Stimulated activated CD4-positive, alpha-beta T cell treated with anti-CD3 and anti-CD28 coated beads, Interleukin-1b, Interleukin-23, amount 100 ng/mL, for 24 hours (primary cell): Measurements from ENCODE around the gene B3GALNT2.
"Not testable (repeated sequence)": the region's sequence is repeated elsewhere in the genome, so short reads cannot be mapped to it uniquely, and the experiment has no call there.

Experiments
- DNase-seq, 4 experiments: peaks; one replicate each; pipeline ENCODE4 v3.0.0-alpha.2; 2020; ENCODE audit warnings: low read depth in 4 of 4, low spot score in 1 of 4

The B3GALNT2 gene

GRCh38 chr1:235504122-235504493 lies at the start of gene B3GALNT2:
Gene B3GALNT2 (minus strand): TSS chr1:235504452. CDS start chr1:235504252, 200 bp downstream.
- no peak for DNase-seq

DNA sequence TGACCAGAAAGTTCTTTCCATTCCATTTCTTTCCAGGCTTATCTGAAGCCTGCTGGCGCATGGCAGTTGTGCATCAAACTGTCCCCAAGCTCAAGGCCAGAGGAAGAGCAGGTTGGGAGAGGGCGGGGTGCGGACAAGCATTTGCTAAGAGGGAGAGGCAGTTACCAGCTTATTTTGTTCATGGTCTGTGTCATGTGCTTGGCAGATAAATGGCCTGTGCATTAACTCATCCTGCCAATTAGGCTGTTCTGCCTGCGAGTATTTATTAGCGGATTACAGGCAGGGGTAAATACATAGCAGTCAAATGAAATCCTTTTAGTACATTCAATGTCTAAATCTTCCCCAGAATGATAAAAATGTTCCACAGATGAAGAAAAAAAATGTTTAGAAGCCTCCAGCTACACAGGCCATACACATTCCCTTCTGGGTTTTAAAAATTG lies 48.9 kb upstream of the B3GALNT2 start:
- no peak for DNase-seq

- DNase-seq, result no peak
Measured at GRCh38 chr1:235552146-235552716, 48.0 kb upstream of the B3GALNT2 start.

- DNase-seq, result no peak
Measured at GRCh38 chr1:235549351-235550139, 45.3 kb upstream of the B3GALNT2 start.

DNA sequence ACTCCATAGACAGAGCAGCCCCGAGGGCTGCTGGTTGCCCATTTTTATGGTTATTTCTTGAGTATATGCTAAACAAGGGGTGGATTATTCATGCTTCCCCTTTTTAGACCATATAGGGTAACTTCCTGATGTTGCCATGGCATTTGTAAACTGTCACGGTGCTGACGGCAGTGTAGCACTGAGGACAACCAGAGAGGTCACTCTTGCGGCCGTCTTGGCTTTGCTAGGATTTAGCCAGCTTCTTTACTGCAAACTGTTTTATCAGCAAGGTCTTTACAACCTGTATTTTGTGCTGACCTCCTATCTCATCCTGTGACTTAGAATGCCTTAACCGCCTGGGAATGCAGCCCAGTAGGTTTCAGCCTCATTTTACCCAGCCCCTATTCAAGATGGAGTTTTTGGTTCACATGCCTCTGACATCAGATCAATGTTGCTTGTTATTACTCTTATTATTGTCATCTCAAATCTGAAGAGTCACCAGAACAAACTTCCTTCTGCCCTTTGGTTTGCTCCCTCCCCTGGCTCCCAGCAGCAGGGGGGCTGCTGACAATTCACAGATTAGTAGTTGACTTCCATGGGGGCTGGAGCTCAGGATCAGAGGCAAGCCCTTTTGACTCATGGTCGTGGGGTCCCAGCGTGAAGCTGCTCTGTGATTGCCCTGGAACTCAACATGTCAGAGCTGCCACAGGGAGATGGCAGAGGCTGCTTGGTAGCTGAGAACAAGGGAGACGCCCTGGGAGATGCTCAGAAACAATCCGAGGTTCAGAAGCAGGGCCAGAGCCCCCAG lies 42.3 kb upstream of the B3GALNT2 start:
- not testable (repeated sequence) for DNase-seq

DNA sequence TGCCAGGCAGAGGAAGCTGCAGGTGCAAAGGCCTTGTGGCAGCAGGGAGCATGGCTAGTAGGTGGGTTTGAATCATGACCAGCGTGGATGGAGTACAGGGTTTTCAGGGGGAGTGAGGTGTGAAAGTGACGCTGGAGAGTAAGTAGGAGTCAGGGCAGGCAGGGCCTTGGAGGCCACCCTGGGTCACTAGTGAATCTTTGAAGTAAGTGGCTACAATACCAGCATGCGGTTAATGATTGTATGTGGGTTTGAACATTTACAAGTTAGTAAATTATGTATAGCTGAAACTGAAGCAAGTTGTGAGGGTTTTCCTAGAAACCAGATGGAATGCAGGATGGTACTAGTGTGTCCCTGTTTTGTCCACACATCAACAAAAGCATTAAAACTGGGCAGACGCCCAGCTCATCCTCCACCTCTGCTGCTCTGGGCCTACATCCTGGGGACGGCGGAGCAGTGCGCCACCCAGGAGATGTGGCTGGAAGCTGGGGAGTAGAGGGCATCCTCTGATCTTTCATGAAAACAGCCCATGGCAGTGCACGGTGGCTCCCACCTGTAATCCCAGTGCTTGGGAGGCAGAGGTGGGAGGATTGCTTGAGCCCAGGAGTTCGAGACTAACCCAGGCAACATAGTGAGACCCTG lies 41.2 kb upstream of the B3GALNT2 start:
- no peak for DNase-seq

DNA sequence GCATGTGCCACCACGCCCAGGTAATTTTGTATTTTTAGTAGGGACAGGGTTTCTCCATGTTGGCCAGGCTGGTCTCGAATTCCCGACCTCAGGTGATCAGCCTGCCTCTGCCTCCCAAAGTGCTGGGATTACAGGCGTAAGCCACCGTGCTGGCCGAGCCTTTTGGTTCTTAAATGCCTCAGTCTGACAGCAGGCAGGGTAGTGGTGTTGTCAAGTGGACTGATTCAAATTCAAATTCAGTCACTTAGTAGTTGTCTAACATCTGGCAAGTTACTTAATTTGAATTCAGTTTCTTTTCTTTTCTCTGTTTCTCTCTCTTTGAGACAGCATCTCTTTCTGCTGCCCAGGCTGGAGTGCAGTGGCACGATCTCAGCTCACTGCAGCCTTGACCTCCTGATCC lies 38.6 kb upstream of the B3GALNT2 start:
- DNase-seq, result not testable (repeated sequence)

DNA sequence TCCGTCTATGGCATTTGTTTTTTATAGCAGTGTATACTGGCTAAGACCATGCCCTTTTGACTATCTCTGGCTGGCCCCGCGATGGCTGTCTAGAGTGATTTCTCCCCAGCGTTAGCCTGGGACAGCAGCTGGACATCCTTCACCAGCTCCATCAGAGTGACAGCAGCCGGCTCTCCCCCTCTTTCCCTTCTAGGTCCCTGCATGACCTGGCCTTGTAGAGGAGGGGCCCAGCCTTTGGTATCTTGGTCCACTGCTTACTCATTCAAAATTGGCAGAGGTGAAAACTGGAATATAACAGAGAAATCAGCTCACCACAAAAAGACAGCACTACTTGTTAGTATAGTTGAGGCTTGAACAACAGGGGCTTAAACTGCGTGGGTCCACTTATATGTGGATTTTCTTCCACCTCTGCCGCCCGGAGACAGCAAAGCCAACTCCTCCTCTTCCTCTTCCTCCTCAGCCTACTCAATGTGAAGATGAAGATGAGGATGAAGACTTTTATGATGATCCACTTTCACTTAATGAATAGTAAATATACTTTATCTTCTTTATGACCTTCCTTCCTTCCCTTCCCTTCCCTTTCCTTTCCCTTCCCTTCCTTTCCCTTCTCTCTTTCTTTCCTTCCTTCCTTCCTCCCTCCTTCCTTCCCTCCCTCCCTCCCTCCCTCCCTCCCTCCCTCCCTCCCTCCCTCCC lies 29.4 kb upstream of the B3GALNT2 start:
- DNase-seq, result no peak

- no peak for DNase-seq
Measured at GRCh38 chr1:235532360-235532759, 28.1 kb upstream of the B3GALNT2 start.

DNA sequence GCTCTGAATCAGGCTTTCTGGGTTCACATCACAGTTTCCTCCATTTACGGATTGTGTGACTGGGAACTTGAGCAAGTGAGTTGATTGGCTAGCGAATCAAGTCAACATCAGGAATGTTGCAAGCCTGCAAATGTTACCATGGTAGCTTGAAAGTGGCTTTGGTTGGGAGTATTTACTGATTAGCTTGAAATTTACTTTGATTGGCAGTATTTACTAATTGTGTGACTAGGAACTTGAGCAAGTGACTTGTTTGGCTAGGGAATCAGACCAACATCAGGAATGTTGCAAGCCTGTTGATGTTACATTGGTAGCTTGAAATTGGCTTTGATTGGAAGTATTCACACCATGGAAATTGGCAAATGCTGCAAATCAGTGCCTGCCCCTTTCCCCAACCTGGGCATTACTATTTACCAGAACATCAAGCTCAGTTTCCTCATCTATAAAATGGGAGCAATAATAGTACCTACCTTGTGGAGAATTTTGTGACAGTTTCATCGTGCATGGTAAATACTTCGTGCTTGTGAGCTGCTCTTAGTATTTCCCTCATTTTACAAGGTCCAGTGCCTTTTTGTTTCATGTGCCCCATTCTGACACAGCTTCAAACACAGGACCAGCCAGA lies 23.1 kb upstream of the B3GALNT2 start:
- DNase-seq, result no peak

DNA sequence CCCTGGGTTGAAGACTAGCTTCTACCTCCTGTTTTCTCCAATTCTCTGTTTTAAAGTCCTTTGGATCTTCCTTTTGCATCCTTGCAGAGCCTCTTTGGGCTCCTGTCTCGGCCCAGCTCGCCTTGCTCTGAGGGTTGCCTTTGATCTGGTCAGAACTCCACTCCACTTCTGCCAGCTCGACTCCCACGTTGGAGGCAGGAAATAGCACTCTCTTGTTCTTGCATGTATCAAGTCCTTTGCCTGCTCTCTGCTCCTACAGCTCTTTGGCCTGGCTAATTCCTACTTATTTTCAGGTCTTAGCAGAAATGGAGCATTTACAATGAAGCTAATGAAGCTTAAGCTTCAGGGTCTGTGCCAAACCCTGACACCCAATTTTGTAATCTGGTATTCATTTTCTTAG lies 21.1 kb upstream of the B3GALNT2 start:
- no peak for DNase-seq

DNA sequence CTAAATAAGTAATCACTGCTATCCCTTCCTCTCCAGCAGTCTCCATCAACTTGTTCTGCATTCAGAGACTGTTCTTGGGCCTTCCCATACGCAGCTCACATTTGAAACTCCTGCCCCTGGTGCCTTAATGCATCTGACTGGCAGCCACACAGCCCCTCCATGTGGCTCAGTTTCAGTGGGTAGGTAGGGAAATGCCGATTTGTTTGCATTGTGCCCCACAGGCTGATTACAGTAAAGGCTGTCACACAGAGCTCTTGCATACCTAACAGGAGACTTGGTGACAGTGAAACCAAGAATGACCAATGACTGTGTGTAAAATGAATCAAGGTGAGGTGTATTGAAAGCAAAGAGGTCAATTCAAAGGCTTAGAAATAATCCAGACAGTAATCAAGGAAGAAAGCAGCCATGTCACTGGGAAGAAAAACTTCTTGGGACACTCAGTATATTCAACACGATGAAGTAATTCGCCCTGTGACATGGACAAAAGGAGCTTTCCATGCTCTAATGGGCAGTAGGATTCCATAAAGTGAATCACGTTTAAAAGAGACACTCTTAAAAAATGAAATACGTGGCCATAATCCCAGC lies 12.7 kb upstream of the B3GALNT2 start:
- no peak for DNase-seq

DNA sequence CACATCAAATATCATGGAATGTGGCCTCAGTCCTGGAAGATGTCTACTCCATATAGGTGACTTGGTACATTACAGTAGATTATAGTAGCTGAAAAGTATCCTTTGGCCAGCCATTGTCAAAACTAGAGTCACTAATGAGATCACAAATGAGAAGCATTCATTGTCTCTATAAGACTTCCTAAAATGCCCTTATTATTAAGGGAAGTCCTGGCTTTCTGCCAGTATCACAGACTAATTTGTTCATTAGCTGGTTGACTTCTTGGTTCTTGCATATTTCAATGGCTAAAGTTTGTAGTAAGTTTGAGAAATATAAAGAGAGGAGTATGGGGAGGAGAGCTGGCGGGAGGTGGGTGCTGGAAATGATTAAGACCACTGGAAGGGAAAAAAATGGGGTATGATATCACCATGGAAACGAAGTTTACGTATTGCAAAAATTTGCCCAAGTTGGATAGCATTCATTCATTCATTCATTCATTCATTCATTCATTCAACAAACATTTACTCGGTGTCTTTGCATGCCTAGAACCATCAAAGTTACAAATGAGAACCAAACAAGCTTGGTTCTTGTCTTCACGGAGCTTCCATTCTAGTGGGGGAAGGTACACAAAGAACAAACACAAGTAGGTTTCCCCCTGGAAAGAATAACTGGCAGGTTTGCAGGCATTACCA lies 11.7 kb upstream of the B3GALNT2 start:
- no peak for DNase-seq

DNA sequence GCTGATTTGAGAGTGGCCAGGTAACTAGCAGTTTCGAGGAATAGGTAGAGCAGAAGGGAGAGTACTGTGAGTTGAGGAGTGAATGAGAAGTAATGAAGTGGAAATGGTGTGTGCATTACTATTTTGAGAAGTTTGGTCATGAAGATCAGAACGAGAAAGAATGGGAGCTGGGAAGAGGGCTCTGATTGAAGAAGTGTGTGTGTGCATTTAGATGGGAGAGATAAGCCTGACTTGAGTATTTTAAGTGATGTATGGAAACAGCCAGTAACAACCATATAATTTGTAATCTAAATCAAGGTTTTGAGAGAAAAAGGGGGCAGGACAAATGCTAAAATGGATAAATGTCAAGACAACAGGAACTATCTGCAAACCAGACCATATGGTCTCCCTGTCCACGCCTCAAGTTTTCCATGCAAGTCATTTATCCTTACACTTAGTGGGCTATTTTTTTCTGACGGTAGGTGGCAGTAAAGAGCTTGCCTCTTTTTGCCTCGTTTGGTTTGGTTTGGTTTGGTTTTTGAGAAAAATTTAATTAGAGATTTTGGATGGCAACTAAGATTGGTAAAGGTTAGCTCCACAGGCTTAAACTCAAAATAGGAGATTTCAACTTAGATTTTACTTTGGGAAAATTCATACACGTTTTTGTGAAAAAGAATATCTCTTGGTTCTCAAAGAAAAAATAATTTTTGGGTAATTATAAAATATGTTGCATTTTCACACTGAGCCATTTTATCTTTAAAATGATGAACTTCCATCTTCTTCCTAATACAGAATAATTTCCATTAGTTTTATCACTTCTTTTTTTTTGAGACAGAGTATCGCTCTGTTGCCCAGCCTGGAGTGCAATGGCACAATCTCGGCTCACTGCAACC lies 9.5 kb upstream of the B3GALNT2 start:
- peak in 2 of 4 experiments; percentile 33 to 40 for DNase-seq

GRCh38 chr1:235511470-235512240 lies 7.4 kb upstream of the B3GALNT2 start:
- no peak for DNase-seq

GRCh38 chr1:235510823-235511222 lies 6.6 kb upstream of the B3GALNT2 start:
- no peak for DNase-seq

GRCh38 chr1:235507623-235508022 lies 3.4 kb upstream of the B3GALNT2 start:
- DNase-seq, result no peak
